ENCODE measurements around the gene UFC1. TPM values are rescaled to one million over a fixed set of nuclear protein-coding genes. Genes with fewer than 3 reads are reported as not detected.

Gene UFC1
- polyA plus RNA-seq, 1 donor from 2014 or later = 104 TPM

DNA sequence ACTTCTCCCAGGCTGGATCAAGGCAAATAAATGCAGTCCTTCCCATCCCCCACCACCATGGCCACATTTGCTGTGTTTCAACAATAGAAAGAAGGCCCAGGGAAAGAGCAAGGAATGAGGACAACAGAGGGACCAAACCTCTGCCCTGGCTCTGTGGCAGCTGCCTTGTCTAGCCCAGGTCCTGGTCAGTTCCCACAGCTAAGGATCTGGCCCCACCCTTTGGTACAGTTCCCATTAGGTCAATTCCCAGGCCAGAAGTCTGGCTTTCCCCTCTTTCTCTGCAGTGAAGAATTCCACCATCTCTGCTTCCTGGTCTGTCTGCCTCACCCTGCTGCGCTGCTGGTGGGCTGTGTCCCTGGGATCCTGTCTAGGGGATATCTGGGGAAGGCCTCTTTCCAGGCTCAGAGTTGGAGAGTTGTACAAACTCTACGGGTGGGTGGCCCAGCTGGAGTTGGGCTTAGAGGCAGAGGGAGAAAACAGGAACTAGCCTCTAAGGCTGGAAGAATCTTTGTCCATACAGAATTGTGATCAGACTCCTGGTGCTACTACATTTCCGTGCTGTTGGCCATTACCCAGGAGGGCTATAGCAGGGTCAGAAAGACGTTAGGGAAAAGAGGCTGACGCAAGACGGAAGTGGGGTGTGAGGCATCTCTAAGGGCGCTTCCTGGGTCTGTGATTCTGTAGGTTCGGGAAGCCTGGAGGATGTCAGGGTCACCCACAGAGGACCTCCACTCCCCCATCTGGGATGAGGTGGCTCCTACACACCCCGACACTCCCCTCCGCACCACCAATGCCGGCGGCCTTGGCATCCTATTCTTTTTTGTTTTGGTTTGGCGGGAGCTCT is 47.4 kb downstream of the UFC1 start:
- H3K36me3 ChIP-seq (ENCODE audit: insufficient read depth, low read length) = peaks cover 7% of the 10 kb centered on the region
- H4K20me1 ChIP-seq (ENCODE audit: insufficient read depth) = no peaks in the 10 kb centered on the region
- H3K4me2 ChIP-seq (ENCODE audit: low read length) = peak overlapping the region; percentile 48
- peak overlapping the region; percentile 90 for H3K27ac ChIP-seq (ENCODE audit: low read length)
- H3K27me3 ChIP-seq (ENCODE audit: insufficient read depth, low read depth, low read length) = no peaks in the 10 kb centered on the region
- peaks cover 22% of the 10 kb centered on the region for H3K79me2 ChIP-seq (replicated peaks; ENCODE audit: insufficient read depth, low read length)
- no peak for TF ChIP-seq RAD21 (conservative IDR thresholded peaks at IDR 0.05)
- no peak for TF ChIP-seq TAF1 (IDR thresholded peaks at IDR 0.05; ENCODE audit: low read depth)
- no peak for TF ChIP-seq SMC3 (conservative IDR thresholded peaks at IDR 0.05; ENCODE audit: poor library complexity)
- no peak for TF ChIP-seq POLR2AphosphoS5 (IDR thresholded peaks at IDR 0.05)
- TF ChIP-seq MXI1 (conservative IDR thresholded peaks at IDR 0.05; ENCODE audit: poor library complexity, severe bottlenecking) = no peak
- TF ChIP-seq CTCF (IDR thresholded peaks at IDR 0.05; ENCODE audit: poor library complexity, severe bottlenecking) = no peak
- TF ChIP-seq EP300 (conservative IDR thresholded peaks at IDR 0.05; ENCODE audit: poor library complexity, severe bottlenecking) = no peak
- no peak for TF ChIP-seq REST (IDR thresholded peaks at IDR 0.05; ENCODE audit: borderline replicate concordance)
- no peak for TF ChIP-seq EZH2 (IDR thresholded peaks at IDR 0.05; ENCODE audit: borderline replicate concordance, insufficient read depth, low read length, poor library complexity, severe bottlenecking)
- peak overlapping the region; percentile 96 for H2AFZ ChIP-seq (ENCODE audit: low read depth, low read length)
- H3K9ac ChIP-seq (ENCODE audit: low read length) = peak overlapping the region; percentile 91
- no peaks in the 10 kb centered on the region for H3K9me2 ChIP-seq (ENCODE audit: insufficient read depth, low read length)
- H3F3A ChIP-seq (ENCODE audit: insufficient read depth, low read length, poor library complexity, severe bottlenecking) = no peaks in the 10 kb centered on the region
- no peaks in the 10 kb centered on the region for H3K9me3 ChIP-seq (ENCODE audit: low read length)
- H3K4me3 ChIP-seq (ENCODE audit: low read length) = peak overlapping the region; percentile 80

DNA sequence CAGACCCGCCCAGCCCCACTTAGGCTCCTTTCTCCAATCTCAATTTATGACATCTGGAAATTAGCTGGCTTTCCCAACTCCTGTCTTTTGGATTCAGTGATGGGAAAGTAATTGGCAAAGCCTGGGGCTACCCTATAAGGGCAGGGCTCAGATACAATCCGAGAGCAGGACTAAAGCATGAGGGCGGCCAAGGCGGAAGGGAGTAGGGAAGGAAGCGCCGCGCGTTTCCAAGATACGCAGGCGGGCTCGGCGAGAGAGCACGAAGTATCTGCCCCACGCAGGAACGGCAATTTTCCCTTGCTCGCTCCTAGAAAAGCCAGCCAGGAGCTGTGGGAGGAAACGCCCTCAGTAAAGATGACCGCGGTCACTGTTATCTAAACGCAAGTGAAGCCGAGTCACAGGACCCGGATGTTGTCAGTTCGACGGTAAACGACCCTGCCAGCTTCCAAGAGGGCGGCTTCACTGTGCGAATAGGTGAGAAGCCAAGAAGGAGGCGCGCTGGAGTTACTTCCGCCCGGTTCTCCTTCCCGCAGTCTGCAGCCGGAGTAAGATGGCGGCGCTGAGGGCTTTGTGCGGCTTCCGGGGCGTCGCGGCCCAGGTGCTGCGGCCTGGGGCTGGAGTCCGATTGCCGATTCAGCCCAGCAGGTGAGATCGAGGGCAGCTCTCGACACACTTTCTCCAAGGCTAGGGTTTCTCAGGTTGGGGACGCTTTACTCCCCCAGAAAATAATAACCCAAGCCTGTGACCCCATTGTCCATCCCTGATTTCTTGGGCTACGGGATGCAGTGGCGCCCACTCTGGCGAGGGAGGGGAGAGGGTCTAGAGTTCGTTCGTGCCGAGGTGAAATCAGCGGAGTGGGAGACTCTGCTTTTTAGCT is 48.3 kb downstream of the UFC1 start, which contains the start of gene NDUFS2:
Gene NDUFS2, plus strand, starts transcription at position 532 of the 877 bp plus-strand sequence. Its CDS starts 19 bp downstream, at position 551.
- Histone ChIP-seq H3K36me3 (ENCODE audit: insufficient read depth, low read length) (peaks cover 7% of the 10 kb centered on the region), H3F3A (ENCODE audit: insufficient read depth, low read length, poor library complexity, severe bottlenecking) (no peaks in the 10 kb centered on the region), H3K4me2 (ENCODE audit: low read length) (peak within 1 kb of the TSS; percentile 48), H3K27ac (ENCODE audit: low read length) (peak within 1 kb of the TSS; percentile 90), H3K9ac (ENCODE audit: low read length) (peak within 1 kb of the TSS; percentile 91), H3K9me2 (ENCODE audit: insufficient read depth, low read length) (no peaks in the 10 kb centered on the region), H3K9me3 (ENCODE audit: low read length) (no peaks in the 10 kb centered on the region), H3K27me3 (ENCODE audit: insufficient read depth, low read depth, low read length) (no peaks in the 10 kb centered on the region), H3K4me3 (ENCODE audit: low read length) (peak within 1 kb of the TSS; percentile 80), H3K79me2 (replicated peaks; ENCODE audit: insufficient read depth, low read length) (peaks cover 22% of the 10 kb centered on the region), H2AFZ (ENCODE audit: low read depth, low read length) (peak within 1 kb of the TSS; percentile 96), H4K20me1 (ENCODE audit: insufficient read depth) (no peaks in the 10 kb centered on the region)
- TF ChIP-seq CTCF (IDR thresholded peaks at IDR 0.05; ENCODE audit: poor library complexity, severe bottlenecking) = peak; percentile 65
- TF ChIP-seq POLR2AphosphoS5 (IDR thresholded peaks at IDR 0.05) = peak; percentile 99
- peak; percentile 30 for TF ChIP-seq SMC3 (conservative IDR thresholded peaks at IDR 0.05; ENCODE audit: poor library complexity)
- TF ChIP-seq EP300 (conservative IDR thresholded peaks at IDR 0.05; ENCODE audit: poor library complexity, severe bottlenecking) = peak; percentile 44
- peak; percentile 68 for TF ChIP-seq MXI1 (conservative IDR thresholded peaks at IDR 0.05; ENCODE audit: poor library complexity, severe bottlenecking)
- no peak for TF ChIP-seq EZH2 (IDR thresholded peaks at IDR 0.05; ENCODE audit: borderline replicate concordance, insufficient read depth, low read length, poor library complexity, severe bottlenecking)
- TF ChIP-seq RAD21 (conservative IDR thresholded peaks at IDR 0.05) = peak; percentile 25
- peak; percentile 97 for TF ChIP-seq REST (IDR thresholded peaks at IDR 0.05; ENCODE audit: borderline replicate concordance)
- peak; percentile 99 for TF ChIP-seq TAF1 (IDR thresholded peaks at IDR 0.05; ENCODE audit: low read depth)
